GM23248 (cell line): ENCODE results near the gene ZNF808.

Source experiments
- EZH2 ChIP-seq: fragments of 200-600 bp; sonication (generic); IDR thresholded peaks from 2 replicates; pipeline ENCODE4 v1.6.1; 2018; ENCODE audit warnings: antibody characterized with exemption, mild to moderate bottlenecking; ENCODE audit not compliant: insufficient read depth, poor library complexity, severe bottlenecking
- EZH2phosphoT487 ChIP-seq: fragments of 200-600 bp; sonication (generic); IDR thresholded peaks from 2 replicates; pipeline ENCODE4 v1.6.1; 2018; ENCODE audit warnings: antibody characterized with exemption, moderate library complexity, mild to moderate bottlenecking, low read depth; ENCODE audit not compliant: insufficient read depth

- no peak for TF ChIP-seq EZH2
- TF ChIP-seq EZH2phosphoT487: no peak
Observed at GRCh38 chr19:52527134-52527955, at the start of gene ZNF808.
